GDM1 (cell line): Measurements from ENCODE around the gene TET2.

Source experiments
- DNase-seq: peaks from one replicate; lab custom pipeline; 2025; lab: John Stamatoyannopoulos, UW

TET2 gene

DNA sequence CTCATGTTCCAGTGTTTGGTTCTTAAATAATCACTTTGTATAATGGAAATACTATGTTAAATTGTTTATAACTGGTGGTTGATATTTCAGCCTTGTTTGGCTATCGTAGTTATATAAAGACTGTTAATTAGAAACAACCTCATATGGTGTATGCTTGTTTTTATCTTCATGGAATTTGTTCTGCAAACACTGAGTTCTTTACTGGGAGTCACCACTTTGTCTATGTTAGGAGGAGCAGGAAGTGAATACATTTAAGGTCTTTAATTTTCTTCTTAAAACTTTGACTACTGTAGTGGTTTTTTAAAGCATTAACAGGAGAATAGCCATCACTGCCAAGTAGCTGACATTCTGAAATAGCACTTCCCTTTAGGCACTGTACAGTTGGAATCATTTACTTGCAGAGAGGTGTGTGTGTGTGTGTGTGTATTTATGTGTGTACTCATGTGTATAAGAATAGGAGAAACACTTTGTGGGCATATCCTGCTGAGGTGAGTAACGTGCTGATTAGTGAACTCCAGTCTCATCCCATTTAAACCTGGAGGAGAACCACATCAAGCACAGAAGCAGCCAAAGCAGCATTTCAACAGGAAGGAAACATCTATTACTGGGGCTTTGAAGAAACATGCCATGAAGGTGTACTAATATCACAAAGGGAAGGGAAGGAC lies 37.8 kb downstream of the TET2 start:
- DNase-seq, result no peak

DNA sequence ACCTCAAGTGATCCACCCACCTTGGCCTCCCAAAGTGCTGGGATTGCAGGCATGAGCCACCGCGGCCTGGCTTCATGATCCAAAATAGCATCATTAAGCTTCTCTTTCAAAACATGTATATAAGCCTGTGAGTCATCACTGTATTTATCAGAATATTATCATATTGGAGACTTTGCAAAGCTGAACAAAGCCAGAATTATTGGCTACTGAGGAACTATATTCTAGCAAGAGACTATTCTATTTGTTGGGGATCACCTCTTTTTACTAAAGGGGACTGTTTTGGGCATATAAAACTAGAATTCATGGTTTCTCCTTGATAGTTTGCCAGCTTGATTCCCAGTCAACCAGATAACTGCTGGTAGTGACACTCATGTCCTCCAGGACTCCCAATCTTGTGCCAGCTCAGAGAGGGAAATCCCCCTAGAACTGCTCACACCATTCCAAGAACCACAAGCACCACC lies 40.1 kb downstream of the TET2 start:
- no peak for DNase-seq

DNA sequence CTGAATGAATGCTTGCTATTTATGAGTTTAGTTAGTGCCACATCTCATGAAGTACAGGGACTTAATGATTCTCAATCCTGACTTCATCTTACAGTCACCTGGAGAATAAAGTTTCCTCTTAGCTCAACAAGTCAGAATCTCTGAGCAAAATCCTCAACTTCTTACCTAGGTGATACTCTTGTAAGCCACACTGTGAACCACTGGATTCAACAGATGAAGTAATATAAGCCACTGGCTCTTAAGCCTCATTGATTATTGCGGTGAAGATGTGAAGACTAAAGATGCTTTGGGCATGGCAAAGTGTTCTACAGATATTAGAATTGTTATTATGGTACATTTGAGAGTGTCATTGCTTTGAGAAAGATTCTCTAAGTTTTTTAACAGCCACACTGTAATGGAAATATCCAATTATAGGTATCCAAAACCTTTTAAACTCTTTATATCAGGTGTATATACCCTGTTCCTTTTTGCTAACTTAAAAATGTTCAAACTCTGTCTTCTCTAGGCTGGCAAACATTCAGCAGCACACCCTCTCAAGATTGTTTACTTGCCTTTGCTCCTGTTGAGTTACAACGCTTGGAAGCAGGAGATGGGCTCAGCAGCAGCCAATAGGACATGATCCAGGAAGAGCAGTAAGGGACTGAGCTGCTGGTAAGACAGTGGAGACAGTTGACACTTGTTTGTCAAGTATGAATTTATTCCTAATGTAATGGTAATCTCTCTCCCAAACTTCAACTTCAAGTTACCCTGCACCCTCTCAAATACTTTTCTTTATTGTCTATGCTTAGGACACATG lies 43.4 kb downstream of the TET2 start:
- no peak for DNase-seq

DNA sequence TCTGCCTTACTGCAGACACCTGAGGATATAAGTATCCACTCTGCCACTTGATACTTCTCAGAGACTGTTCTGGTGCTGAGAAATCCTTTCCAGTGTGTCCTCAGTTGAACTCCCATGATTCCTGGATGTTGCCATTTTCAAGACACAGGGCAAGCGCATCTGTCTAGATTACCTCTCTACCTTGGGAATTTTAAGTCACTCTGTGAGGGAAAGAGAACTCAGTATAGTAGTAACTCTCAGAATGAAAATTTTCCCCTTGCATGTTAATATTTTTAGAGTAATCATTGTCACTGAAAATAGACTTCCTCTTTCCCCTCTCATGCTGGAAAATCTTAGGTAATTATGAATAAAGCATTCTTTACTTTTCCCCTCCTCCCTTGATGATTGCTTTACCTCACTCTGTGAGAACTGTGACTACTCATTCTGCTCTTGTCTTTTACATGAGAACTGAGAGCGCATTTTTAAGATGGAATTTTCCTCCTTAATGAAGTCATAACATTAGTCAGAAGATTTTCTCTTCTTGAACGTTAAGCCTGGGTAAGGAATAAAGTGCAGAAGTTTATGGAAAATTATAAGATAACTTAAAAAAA lies 45.0 kb downstream of the TET2 start:
- DNase-seq, result no peak

DNA sequence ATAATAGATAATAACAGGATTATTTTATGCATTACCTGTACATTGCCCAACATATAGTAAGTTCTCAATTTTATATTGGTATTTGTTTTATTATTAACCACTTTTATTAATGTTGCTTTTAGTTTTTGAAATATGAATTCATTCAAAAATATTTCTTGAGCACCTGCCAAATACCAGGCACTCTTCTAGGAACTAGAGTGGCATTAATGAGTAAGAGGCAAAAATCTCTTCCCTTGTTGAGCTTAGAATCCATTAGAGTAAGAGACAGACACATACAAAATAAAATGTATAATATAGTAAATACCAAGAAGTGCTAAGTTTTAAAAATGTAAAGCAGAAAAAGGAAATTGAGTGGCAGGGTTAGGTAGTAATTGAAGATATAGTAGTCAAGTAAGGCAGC lies 45.8 kb downstream of the TET2 start:
- DNase-seq, result no peak

DNA sequence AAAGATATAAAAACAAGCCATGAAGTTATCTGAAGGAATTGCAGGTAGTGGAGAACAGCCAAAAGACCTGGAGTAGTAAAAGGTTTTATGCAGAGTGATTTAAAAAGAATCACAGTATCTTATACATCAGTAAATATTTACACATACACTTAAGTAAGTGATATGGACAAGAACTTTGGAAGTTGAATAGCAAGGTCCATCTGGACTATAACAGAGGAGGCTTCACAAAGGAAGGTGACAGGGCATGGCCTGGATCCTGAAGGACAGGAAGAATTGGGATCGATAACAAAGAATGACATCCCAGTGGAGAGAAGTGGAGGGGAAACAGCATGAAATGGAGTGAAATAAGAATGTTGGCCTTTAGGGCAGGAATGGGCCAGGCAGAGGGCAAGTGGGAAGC lies 46.2 kb downstream of the TET2 start:
- DNase-seq, result no peak

DNA sequence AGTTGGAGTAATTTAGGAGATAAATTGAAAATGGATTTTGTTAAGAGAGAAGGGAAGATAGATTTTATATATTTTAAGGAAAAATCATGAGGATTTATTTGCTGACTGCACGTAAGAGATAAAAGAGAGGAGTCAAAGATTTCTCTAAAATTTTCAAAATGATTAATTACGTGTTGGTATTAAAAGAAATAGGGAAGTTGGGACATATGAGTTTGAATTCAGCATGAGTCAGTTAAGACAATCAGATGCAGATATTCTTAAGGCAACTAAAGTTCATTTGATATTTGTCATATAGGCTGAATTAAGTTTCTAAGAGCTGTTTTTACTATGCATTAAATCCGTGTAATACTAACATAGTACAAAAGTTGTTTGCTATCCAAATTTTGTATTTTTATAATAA lies 46.9 kb downstream of the TET2 start:
- DNase-seq, result no peak

DNA sequence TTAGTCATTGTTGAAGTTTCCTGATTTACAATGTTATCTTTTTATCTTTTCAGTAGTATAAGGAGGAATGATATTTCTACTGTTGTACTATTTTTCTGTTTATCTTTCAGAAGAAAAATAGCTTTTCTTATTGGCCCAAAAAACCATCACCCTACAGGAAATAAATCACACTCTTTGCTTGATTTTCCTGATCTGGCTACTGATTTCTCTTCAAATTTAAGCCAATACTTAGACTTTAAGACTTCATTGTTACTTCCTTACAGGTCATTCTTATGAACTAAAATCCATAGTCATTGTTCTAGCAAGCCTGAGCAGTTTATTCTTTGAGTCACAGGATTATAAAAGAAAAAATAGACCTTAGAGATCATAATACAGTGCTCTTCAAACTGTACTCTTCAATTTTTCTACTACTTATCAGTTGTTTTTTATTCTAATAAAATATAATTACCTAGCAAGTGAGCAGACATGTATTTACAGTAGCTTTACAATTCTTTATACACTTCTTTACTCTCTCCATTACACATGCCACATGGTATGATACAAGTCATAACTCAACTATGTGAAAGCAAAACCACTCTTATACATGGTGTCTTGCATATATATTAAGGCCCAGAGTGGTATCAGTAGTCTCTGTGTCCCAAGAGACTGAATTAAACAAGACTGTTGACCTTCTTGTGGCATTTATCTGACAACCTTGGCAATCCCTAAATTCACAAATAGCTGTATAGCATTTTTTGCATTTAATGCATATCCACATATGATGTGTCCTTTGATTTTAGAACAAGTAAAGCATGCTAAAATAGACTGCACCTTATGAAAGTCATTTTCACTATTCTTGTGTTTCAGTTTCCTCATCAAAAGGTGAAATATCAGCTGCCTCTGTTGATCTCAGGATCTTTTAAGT lies 47.9 kb downstream of the TET2 start:
- DNase-seq, result no peak

DNA sequence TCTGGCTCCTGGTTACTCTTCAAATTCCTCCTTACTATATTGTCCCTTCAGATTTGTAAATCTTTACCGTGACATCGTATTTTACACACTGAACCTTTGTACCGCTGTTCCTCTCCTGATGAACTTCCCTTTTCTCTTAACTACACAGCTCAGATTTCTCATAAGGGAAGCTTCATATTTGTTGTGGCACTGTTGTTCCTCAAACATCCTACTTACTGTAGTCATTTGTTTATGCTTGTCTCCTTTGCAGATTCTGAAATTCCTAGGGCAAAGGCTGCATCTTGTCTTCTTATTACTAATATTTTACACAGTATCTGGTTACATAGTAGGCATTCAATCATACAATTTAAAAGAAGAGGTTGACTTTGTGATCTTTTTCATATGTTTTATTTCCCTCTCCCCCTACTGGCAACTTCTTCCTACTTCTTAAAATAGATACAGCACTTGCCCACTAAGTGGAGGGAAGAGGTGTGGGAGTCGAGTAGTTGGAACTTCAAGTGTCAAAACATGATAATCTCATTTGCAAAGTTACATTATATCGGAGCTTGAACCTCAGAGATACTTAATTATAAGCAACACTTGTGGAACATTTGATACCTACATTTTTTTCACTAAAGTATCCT lies 50.0 kb downstream of the TET2 start:
- no peak for DNase-seq

DNA sequence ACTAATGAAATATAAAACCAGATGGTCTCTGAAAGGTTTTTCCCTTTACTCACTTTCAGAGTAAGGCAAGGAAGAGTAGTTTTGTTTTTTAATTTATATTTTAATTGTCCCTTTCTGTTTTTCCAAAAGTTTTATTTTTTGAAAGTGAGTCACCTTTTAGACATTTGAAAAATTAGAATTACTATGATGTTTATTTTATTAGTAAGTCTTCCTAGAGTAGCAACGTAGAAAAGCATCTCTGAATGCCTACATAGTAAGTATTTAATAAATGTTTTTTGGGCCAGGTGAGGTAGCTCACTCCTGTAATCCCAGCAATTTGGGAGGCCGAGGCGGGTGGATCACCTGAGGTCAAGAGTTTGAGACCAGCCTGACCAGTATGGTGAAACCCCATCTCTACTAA lies 51.1 kb downstream of the TET2 start:
- no peak for DNase-seq

DNA sequence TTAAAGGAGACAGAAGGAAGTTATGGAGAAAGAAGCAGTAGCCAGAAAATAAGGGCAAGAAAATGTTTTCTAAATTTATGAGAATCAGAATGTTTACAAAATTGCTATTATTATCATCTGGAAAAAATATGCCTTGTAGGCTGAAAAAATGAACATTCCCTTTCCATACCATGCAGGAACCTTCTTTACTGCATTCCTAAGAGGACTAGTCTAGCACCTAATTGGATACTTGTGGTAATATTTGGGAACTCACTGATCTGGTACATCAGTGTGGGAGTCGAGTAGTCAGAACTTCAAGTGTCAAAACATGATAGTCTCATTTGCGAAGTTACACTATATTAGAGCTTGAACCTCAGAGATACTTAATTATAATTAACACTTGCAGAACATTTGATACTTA lies 51.9 kb downstream of the TET2 start:
- DNase-seq, result no peak

DNA sequence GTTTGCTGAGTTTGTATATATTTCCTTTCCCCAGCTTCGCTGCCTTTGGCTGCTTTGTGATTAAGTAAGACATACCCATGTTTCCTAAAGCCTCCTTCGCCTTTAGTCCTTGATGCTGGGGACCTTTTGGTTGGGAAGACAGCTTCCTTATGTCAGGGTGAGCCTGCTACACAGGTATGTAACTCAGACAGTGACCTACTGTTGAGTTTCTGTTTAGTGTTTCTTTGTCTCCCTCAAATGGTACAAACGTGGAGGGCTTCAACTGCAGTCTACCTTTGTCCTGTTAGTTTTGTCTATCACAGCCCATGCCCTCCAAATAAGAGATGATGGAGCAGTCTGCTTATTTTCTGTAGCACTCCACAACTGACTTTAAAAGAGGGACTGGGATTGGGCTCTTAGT lies 59.5 kb downstream of the TET2 start:
- DNase-seq, result no peak

DNA sequence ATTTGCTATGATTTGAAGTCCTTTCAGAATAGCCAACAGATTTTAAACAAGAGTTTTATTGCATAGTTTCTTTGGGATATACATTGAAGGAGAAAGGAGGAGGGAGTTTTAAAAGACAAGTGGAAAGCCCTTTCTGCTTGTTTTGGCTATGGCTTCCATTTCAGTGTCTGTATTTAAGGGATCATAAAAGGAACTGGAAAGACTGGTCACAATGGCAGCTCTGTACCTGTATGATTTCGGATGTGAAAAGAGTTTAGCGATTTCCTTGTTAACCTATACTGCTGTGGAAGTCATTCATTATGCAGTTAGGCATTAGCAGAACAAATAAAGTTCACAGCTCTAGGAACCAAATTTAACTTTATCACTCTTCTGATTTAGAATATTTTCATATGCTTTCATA lies 60.7 kb downstream of the TET2 start:
- no peak for DNase-seq

DNA sequence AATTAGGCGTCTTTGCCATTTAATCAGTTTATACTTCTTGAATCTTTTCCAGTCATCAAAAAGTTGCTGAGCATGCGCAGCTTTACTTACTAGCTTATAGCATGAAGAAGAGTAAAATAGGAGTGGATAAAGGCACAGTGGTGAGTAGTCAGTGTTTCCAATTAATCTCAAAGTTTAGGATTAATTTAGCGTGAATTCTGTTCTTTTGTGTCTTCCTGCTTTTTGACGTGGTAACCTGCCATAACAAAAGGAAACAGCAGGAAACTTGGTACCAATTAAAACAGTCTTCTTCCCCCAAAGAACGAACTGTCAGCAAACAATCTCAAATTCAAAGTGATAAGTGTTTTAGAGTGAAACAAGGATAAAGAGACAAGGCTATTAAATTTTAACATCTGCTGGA lies 61.9 kb downstream of the TET2 start:
- no peak for DNase-seq

DNA sequence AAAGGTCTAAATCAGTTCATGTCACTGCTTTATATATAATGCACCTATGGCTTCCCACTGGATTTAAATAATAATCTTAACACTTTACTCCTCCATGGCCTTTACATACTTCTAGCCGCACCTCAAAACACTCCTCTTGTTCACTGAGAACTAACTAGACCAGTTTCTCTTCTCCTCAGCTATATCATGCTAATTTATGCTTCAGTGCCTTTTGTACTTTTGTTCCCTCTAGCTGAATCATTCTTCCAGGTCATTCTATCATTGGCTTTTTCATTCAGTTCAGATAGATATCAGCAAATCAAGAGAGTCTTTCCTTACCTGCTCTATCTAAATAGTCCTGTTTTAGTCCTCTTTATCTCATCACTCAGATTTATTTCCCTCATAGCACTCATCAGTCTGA lies 64.2 kb downstream of the TET2 start:
- DNase-seq, result no peak

DNA sequence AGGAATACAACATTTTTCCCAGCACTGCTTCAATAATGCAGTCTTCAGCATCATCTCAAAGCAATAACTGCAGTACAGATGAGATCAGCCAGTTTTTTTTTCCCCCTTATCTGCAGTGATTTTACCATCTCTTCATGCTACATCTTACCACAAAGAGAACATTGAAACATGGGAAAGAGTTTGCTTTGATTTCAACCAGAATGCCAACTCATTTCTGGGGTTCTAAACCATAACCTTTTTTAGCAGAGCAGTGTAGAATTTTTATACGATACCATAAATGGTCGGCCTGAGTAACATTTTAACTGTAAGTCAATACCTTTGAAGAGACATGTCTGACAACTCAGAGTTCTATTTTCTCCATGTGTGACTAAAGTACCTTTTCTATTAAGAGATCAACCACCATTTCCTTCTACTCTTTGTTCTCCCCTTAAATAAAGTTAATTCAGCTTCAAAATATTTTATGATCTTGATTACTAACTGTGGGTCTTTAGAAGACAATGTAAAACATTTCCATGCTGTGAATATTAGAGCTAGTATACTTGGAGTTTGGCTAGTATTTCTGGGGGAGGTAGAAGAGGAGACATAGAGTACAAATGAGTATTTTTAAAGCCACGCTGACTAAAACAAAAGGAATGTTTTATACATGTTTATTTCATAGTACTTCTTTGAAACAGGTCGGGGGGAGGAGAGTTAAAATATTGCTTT lies 69.1 kb downstream of the TET2 start:
- DNase-seq, result no peak

DNA sequence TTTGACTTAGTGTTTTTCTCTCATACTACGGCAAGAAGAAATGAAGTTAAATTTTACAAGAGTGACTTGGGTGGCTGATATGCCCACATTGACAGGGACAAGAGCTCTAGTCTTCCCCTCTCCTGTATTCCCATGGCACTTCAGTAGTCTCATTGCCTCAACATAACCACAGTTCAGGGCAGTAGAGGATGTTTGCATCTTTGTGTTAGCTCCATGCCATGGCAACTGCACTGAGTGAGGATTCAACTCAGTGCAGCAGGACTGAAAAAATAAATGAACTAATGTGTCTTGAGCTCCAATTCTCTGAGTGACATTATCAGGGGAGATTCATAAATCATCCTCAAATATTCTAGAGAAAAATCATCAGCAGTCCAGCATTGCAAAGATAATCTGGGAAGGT lies 78.8 kb downstream of the TET2 start:
- DNase-seq, result no peak

DNA sequence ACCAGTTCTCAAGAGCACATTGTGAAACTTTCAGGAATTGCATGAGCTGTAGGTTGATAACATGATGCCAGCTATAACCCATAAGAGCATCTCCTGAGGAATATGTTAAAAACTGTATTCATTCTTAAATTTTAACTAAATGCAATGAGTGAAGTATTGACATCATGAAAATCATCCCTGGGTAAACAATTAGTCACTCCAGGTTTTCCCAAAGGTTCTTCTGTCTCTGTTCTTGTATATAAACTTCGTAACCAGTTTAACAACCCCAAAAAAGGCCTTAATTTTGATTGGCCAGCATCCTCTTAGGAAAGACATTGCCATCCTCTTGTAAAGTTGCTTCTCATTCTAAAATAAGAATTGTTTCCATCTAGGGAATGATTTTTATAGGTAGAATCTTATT lies 80.4 kb downstream of the TET2 start:
- DNase-seq, result no peak

DNA sequence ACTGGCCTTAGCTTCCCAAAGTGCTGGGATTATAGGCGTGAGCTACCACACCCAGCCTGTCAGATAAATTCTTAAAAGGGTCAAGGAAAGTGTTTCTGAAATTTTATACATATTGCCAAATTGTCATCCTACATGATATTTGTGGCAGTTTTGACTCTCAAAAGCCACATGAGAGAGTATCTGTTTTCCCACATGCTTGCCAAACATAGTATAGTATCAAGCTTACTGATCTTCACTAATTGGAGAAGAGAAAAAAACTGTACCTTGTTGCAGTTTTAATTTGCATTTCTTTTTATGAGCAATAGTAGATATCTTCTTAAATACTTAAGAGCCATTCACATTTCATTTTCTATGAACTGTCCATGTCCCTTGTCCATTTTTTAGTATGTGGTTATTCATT lies 83.6 kb downstream of the TET2 start:
- no peak for DNase-seq

DNA sequence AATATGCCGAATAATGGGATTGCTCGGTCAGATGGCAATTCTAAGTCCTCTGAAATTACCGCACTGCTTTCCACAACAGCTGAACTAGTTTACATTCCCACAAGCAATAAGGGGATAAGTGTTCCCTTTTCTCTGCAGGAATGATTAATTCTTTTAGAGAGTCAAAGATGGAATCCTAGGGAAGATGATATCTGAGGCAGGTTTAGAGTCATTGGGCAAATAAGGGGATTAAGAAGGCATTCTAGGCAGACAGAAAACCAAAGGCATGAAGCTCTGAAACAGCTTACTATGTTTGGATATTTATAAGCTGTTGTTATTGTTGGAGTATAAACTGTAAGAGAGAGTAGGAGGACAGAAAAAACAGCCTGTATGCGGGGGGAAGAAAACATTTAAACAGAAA lies 85.7 kb downstream of the TET2 start:
- no peak for DNase-seq

DNA sequence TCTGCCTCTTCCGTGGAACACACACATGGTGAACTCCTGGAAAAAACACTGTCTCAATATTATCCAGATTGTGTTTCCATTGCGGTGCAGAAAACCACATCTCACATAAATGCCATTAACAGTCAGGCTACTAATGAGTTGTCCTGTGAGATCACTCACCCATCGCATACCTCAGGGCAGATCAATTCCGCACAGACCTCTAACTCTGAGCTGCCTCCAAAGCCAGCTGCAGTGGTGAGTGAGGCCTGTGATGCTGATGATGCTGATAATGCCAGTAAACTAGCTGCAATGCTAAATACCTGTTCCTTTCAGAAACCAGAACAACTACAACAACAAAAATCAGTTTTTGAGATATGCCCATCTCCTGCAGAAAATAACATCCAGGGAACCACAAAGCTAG lies 87.9 kb downstream of the TET2 start:
- DNase-seq, result no peak
